ACC112 (cell line): ENCODE data around the gene PRSS57.

Experiments used
- H2AFZ ChIP-seq: fragments of 200-600 bp; sonication (generic); one replicate; pipeline ENCODE4 v1.6.0; 2017; ENCODE audit warnings: antibody characterized with exemption, low read length; ENCODE audit not compliant: unreplicated experiment
- H3K27ac ChIP-seq: fragments of 200-600 bp; sonication (generic); 2 replicates; pipeline ENCODE4 v1.5.1; 2014; ENCODE audit warnings: low read depth, mild to moderate bottlenecking, antibody characterized with exemption, low read length, moderate library complexity
- H3K27me3 ChIP-seq: fragments of 200-600 bp; sonication (generic); 2 replicates; pipeline ENCODE4 v1.6.1; 2014; ENCODE audit warnings: mild to moderate bottlenecking, antibody characterized with exemption, low read length, moderate library complexity, mixed read lengths; ENCODE audit not compliant: insufficient read depth
- H3K36me3 ChIP-seq: fragments of 200-600 bp; sonication (generic); 2 replicates; pipeline ENCODE4 v1.6.1; 2016; ENCODE audit warnings: mild to moderate bottlenecking, antibody characterized with exemption, low read length, moderate library complexity, mixed read lengths; ENCODE audit not compliant: insufficient read depth
- H3K4me1 ChIP-seq: fragments of 200-600 bp; sonication (generic); one replicate; pipeline ENCODE4 v1.6.1; 2016; ENCODE audit warnings: low read length, mixed read lengths; ENCODE audit not compliant: insufficient read depth, unreplicated experiment, control insufficient read depth
- H3K4me3 ChIP-seq: fragments of 200-600 bp; sonication (generic); 2 replicates; pipeline ENCODE4 v1.5.1; 2014; ENCODE audit warnings: mild to moderate bottlenecking, low read depth, low read length
- H3K79me2 ChIP-seq: fragments of 200-600 bp; sonication (generic); one replicate; pipeline ENCODE4 v1.6.0; 2016; ENCODE audit warnings: low read length; ENCODE audit not compliant: control insufficient read depth, unreplicated experiment, insufficient read depth

The PRSS57 gene

GRCh38 chr19:656751-657559 is 38.3 kb downstream of the PRSS57 start:
- Histone ChIP-seq H3K79me2 (peaks cover 93% of the 10 kb centered on the region), H3K36me3 (no peaks in the 10 kb centered on the region), H3K27ac (no peak overlapping the region), H3K4me3 (no peak overlapping the region), H3K4me1 (peaks cover 8% of the 10 kb centered on the region), H3K27me3 (no peaks in the 10 kb centered on the region), H2AFZ (no peak overlapping the region)

- peaks cover 2% of the 10 kb centered on the region for H3K4me1 ChIP-seq
- H3K4me3 ChIP-seq: no peak overlapping the region
- no peak overlapping the region for H3K27ac ChIP-seq
- no peak overlapping the region for H2AFZ ChIP-seq
- H3K27me3 ChIP-seq: no peaks in the 10 kb centered on the region
- H3K79me2 ChIP-seq: peaks cover 86% of the 10 kb centered on the region
- no peaks in the 10 kb centered on the region for H3K36me3 ChIP-seq
These were observed 39.6 kb downstream of the PRSS57 start for GRCh38 chr19:655691-656090.

GRCh38 chr19:653425-653824 is 41.8 kb downstream of the PRSS57 start:
- no peaks in the 10 kb centered on the region for H3K4me1 ChIP-seq
- H3K36me3 ChIP-seq: no peaks in the 10 kb centered on the region
- peaks cover 64% of the 10 kb centered on the region for H3K79me2 ChIP-seq
- no peak overlapping the region for H3K4me3 ChIP-seq
- no peak overlapping the region for H2AFZ ChIP-seq
- H3K27ac ChIP-seq: no peak overlapping the region
- no peaks in the 10 kb centered on the region for H3K27me3 ChIP-seq

GRCh38 chr19:652467-653389 is 42.5 kb downstream of the PRSS57 start:
- no peak overlapping the region for H3K4me3 ChIP-seq
- H3K27ac ChIP-seq: no peak overlapping the region
- H3K79me2 ChIP-seq: peaks cover 57% of the 10 kb centered on the region
- no peak overlapping the region for H2AFZ ChIP-seq
- no peaks in the 10 kb centered on the region for H3K27me3 ChIP-seq
- no peaks in the 10 kb centered on the region for H3K36me3 ChIP-seq
- H3K4me1 ChIP-seq: no peaks in the 10 kb centered on the region

GRCh38 chr19:651991-652390 is 43.3 kb downstream of the PRSS57 start:
- H3K4me3 ChIP-seq: no peak overlapping the region
- peaks cover 49% of the 10 kb centered on the region for H3K79me2 ChIP-seq
- H3K4me1 ChIP-seq: no peaks in the 10 kb centered on the region
- H3K27ac ChIP-seq: no peak overlapping the region
- H2AFZ ChIP-seq: no peak overlapping the region
- no peaks in the 10 kb centered on the region for H3K36me3 ChIP-seq
- H3K27me3 ChIP-seq: no peaks in the 10 kb centered on the region

- H3K36me3 ChIP-seq: no peaks in the 10 kb centered on the region
- H3K27ac ChIP-seq: no peak overlapping the region
- no peaks in the 10 kb centered on the region for H3K4me1 ChIP-seq
- no peak overlapping the region for H2AFZ ChIP-seq
- H3K79me2 ChIP-seq: peaks cover 42% of the 10 kb centered on the region
- H3K4me3 ChIP-seq: no peak overlapping the region
- H3K27me3 ChIP-seq: no peaks in the 10 kb centered on the region
These were observed 44.0 kb downstream of the PRSS57 start for GRCh38 chr19:651114-651818.

GRCh38 chr19:650121-650520 is 45.1 kb downstream of the PRSS57 start:
- Histone ChIP-seq H2AFZ (no peak overlapping the region), H3K79me2 (peaks cover 31% of the 10 kb centered on the region), H3K27me3 (no peaks in the 10 kb centered on the region), H3K4me1 (no peaks in the 10 kb centered on the region), H3K4me3 (no peak overlapping the region), H3K36me3 (no peaks in the 10 kb centered on the region), H3K27ac (no peak overlapping the region)

GRCh38 chr19:648904-649801 is 46.1 kb downstream of the PRSS57 start:
- Histone ChIP-seq H3K4me1 (no peaks in the 10 kb centered on the region), H3K36me3 (no peaks in the 10 kb centered on the region), H2AFZ (no peak overlapping the region)

GRCh38 chr19:648305-648704 is 46.9 kb downstream of the PRSS57 start:
- Histone ChIP-seq H3K27me3 (no peaks in the 10 kb centered on the region), H3K4me3 (no peak overlapping the region), H3K27ac (no peak overlapping the region), H3K4me1 (no peaks in the 10 kb centered on the region), H2AFZ (no peak overlapping the region), H3K36me3 (no peaks in the 10 kb centered on the region), H3K79me2 (peaks cover 17% of the 10 kb centered on the region)

More at GRCh38 chr19:648904-649801, 46.1 kb downstream of the PRSS57 start:
- H3K27ac ChIP-seq: no peak overlapping the region
- no peaks in the 10 kb centered on the region for H3K27me3 ChIP-seq
- H3K4me3 ChIP-seq: no peak overlapping the region
- H3K79me2 ChIP-seq: peaks cover 26% of the 10 kb centered on the region
